Epithelial cell of proximal tubule (primary cell): Measurements from ENCODE around the gene INTS6L. TPM values are rescaled to one million over a fixed set of nuclear protein-coding genes. Genes with fewer than 3 reads are reported as not detected.

Experiments used
- DNase-seq: peaks from one replicate; pipeline ENCODE4 v3.0.0-alpha.2; 2011; ENCODE audit warnings: low read depth
- H3K4me3 ChIP-seq: 2 replicates; pipeline ENCODE4 v1.5.1; 2011; ENCODE audit warnings: low read depth, mild to moderate bottlenecking, low read length
- CTCF ChIP-seq: conservative IDR thresholded peaks from 2 replicates; pipeline ENCODE4 v1.5.1; 2012; ENCODE audit warnings: low read depth, mild to moderate bottlenecking, low read length
- total RNA-seq: library from RNA; depleted of rRNA; stranded (reverse); fragments of >200 nt; gene quantifications from 2 replicates; pipeline ENCODE4 v1.2.3, GENCODE V29; 2015

The INTS6L gene
- total RNA-seq, 1 donor from 2014 or later = 2.0 TPM

- no peak overlapping the region for H3K4me3 ChIP-seq
- DNase-seq = no peak
- TF ChIP-seq CTCF = no peak
Measured at GRCh38 chrX:135489542-135489941, 30.9 kb upstream of the INTS6L start.

GRCh38 chrX:135490979-135491514 lies 29.4 kb upstream of the INTS6L start:
- DNase-seq = no peak
- H3K4me3 ChIP-seq = no peak overlapping the region
- no peak for TF ChIP-seq CTCF

- DNase-seq = no peak
- H3K4me3 ChIP-seq = no peak overlapping the region
- no peak for TF ChIP-seq CTCF
Measured at GRCh38 chrX:135494453-135494852, 26.0 kb upstream of the INTS6L start.

- no peak for TF ChIP-seq CTCF
Measured at GRCh38 chrX:135497736-135498135, 22.7 kb upstream of the INTS6L start.

GRCh38 chrX:135498236-135498635 lies 22.2 kb upstream of the INTS6L start:
- no peak for TF ChIP-seq CTCF
- no peak overlapping the region for H3K4me3 ChIP-seq
- no peak for DNase-seq

More at GRCh38 chrX:135497736-135498135, 22.7 kb upstream of the INTS6L start:
- no peak overlapping the region for H3K4me3 ChIP-seq
- no peak for DNase-seq

GRCh38 chrX:135505351-135505750 lies 15.1 kb upstream of the INTS6L start:
- no peak overlapping the region for H3K4me3 ChIP-seq
- no peak for TF ChIP-seq CTCF
- DNase-seq = no peak

GRCh38 chrX:135509885-135510284 lies 10.6 kb upstream of the INTS6L start:
- no peak for DNase-seq
- H3K4me3 ChIP-seq = no peak overlapping the region
- TF ChIP-seq CTCF = no peak
